Middle frontal gyrus (tissue), 1 donor: ENCODE measurements around the gene NKX2-2.
"Not testable (repeated sequence)": the region's sequence is repeated elsewhere in the genome, so short reads cannot be mapped to it uniquely, and the experiment has no call there.

Experiments
- DNase-seq: peaks from one replicate; pipeline ENCODE4 v3.0.0-alpha.2; 2015; ENCODE audit warnings: low spot score; ENCODE audit errors: extremely low spot score

NKX2-2 gene

GRCh38 chr20:21509079-21509596, 4.7 kb downstream of the NKX2-2 start:
- DNase-seq: no peak

GRCh38 chr20:21508230-21509078, 5.4 kb downstream of the NKX2-2 start:
- peak; percentile 55 for DNase-seq

GRCh38 chr20:21507400-21508229, 6.2 kb downstream of the NKX2-2 start:
- DNase-seq: no peak

- peak; percentile 65 for DNase-seq
Observed at GRCh38 chr20:21505810-21506530, 7.9 kb downstream of the NKX2-2 start.

- no peak for DNase-seq
Observed at GRCh38 chr20:21505161-21505809, 8.6 kb downstream of the NKX2-2 start.

- no peak for DNase-seq
Observed at GRCh38 chr20:21504323-21504722, 9.5 kb downstream of the NKX2-2 start.

- DNase-seq: no peak
Observed at GRCh38 chr20:21503345-21503744, 10.5 kb downstream of the NKX2-2 start.

GRCh38 chr20:21501184-21501583, 12.7 kb downstream of the NKX2-2 start:
- DNase-seq: no peak

- no peak for DNase-seq
Observed at GRCh38 chr20:21500599-21500998, 13.3 kb downstream of the NKX2-2 start.

GRCh38 chr20:21499641-21500040, 14.2 kb downstream of the NKX2-2 start:
- no peak for DNase-seq

GRCh38 chr20:21498635-21499034, 15.2 kb downstream of the NKX2-2 start:
- no peak for DNase-seq

- DNase-seq: no peak
Observed at GRCh38 chr20:21498195-21498594, 15.7 kb downstream of the NKX2-2 start.

GRCh38 chr20:21496452-21496851, 17.4 kb downstream of the NKX2-2 start:
- DNase-seq: no peak

GRCh38 chr20:21493049-21493448, 20.8 kb downstream of the NKX2-2 start:
- DNase-seq: no peak

- DNase-seq: no peak
Observed at GRCh38 chr20:21490105-21490504, 23.8 kb downstream of the NKX2-2 start.

GRCh38 chr20:21480144-21480543, 33.7 kb downstream of the NKX2-2 start:
- DNase-seq: not testable (repeated sequence)

GRCh38 chr20:21465799-21466198, 48.1 kb downstream of the NKX2-2 start:
- no peak for DNase-seq

GRCh38 chr20:21464916-21465315, 48.9 kb downstream of the NKX2-2 start:
- no peak for DNase-seq
